ENCODE data around the gene KIF16B. TPM values are rescaled to one million over a fixed set of nuclear protein-coding genes. Genes with fewer than 3 reads are reported as not detected.

Gene KIF16B
- total and polyA plus RNA-seq, 2 of the 8 experiments (the other 6 are each of a cell fraction or from before 2014, with no cell fraction given): 3.0 to 9.2 TPM

GRCh38 chr20:16378712-16379370, 194.4 kb downstream of the KIF16B start:
- FAIRE-seq: no peak
- no peak for TF ChIP-seq SP4 (IDR thresholded peaks at IDR 0.05; ENCODE audit: low read length)
- no peak for TF ChIP-seq E2F6 (IDR thresholded peaks at IDR 0.05)
- TF ChIP-seq ATF3 (IDR thresholded peaks at IDR 0.05; ENCODE audit: insufficient read depth, low read depth, low read length): no peak
- Histone ChIP-seq H3K36me3 (ENCODE audit: control insufficient read depth in 2 of 4, insufficient read depth in 4 of 4, low read length in 3 of 4) (no peaks in the 10 kb centered on the region; a peak in 3 of 8 replicates), H3K79me2 (ENCODE audit: control insufficient read depth in 1 of 2, insufficient read depth in 2 of 2, low read length in 2 of 2) (no peaks in the 10 kb centered on the region), H3K4me3 (ENCODE audit: extremely low read depth in 1 of 4, insufficient read depth in 2 of 4, low read depth in 3 of 4, low read length in 4 of 4) (no peak overlapping the region), H3K18ac (ENCODE audit: extremely low read depth, low read length) (no peak overlapping the region), H3K4ac (replicated peaks; ENCODE audit: insufficient read length, low read depth, low read length) (no peak overlapping the region), H3K56ac (replicated peaks; ENCODE audit: insufficient read length, low read depth, low read length) (no peak overlapping the region), H2BK15ac (ENCODE audit: low read length) (no peak overlapping the region), H3K9ac (replicated peaks in 1 of 4; ENCODE audit: extremely low read depth in 1 of 4, low read depth in 3 of 4, low read length in 3 of 4) (no peak overlapping the region), H2BK5ac (ENCODE audit: low read depth, low read length) (no peak overlapping the region), H3K23ac (ENCODE audit: insufficient read length) (no peak overlapping the region), H2AK5ac (ENCODE audit: low read depth, low read length) (no peak overlapping the region), H4K5ac (ENCODE audit: insufficient read length, low read depth, low read length) (no peak overlapping the region), H3K27ac (ENCODE audit: low read depth, low read length) (no peak overlapping the region), H4K20me1 (replicated peaks in 1 of 2; ENCODE audit: control insufficient read depth in 1 of 2, insufficient read depth in 2 of 2, low read length in 2 of 2) (no peaks in the 10 kb centered on the region), H4K8ac (ENCODE audit: extremely low read depth, insufficient read depth, low read length) (no peak overlapping the region), H3K14ac (ENCODE audit: insufficient read length) (no peak overlapping the region), H2BK20ac (ENCODE audit: low read length) (no peak overlapping the region), H3K9me3 (ENCODE audit: insufficient read depth in 2 of 2, low read depth in 1 of 2, low read length in 1 of 2) (0 out of 4 replicates have a peak, but pooled peaks cover 0 to 2% of the 10 kb centered on the region in 2 experiments), H2BK120ac (replicated peaks; ENCODE audit: low read depth, low read length) (no peak overlapping the region), H3K79me1 (ENCODE audit: low read depth, low read length) (no peaks in the 10 kb centered on the region), H3K27me3 (replicated peaks in 1 of 4; ENCODE audit: control insufficient read depth in 3 of 4, extremely low read depth in 1 of 4, insufficient read depth in 3 of 4, low read length in 3 of 4) (no peaks in the 10 kb centered on the region), H2AFZ (ENCODE audit: low read length) (no peak overlapping the region), H3K4me2 (ENCODE audit: insufficient read depth in 1 of 2, low read depth in 2 of 2, low read length in 2 of 2) (no peak overlapping the region), H3K4me1 (replicated peaks in 1 of 4; ENCODE audit: control insufficient read depth in 3 of 4, insufficient read depth in 4 of 4, low read length in 3 of 4) (no peaks in the 10 kb centered on the region), H4K91ac (replicated peaks; ENCODE audit: insufficient read length, low read length) (no peak overlapping the region), H2BK12ac (ENCODE audit: low read depth, low read length) (no peak overlapping the region), H3K23me2 (ENCODE audit: low read depth, low read length) (no peaks in the 10 kb centered on the region)
- ChIA-PET CTCF (ENCODE audit: partially characterized antibody) (no interaction called here), POLR2A (ENCODE audit: partially characterized antibody) (no interaction called here)
- no peak for DNase-seq (ENCODE audit: low read depth in 1 of 2, low spot score in 2 of 2)
- 96% methylated on average over 7 of the region's 7 CpGs; no CpG with 5 or more reads in 1 of the 2 experiments for WGBS, 2 experiments (ENCODE audit: extremely low coverage in 1 of 2, insufficient coverage in 1 of 2, insufficient read length in 1 of 2, insufficient replicate concordance in 2 of 2, low coverage in 1 of 2, low lambda C conversion rate in 2 of 2, missing lambda C conversion rate in 1 of 2)

Measured in H1 (cell line).